Right hindlimb (tissue), 1 donor: ENCODE measurements around the gene ZSCAN9.

Source experiments
- DNase-seq: peaks from one replicate; pipeline ENCODE4 v3.0.0-alpha.2; 2018

Gene ZSCAN9

GRCh38 chr6:28224131-28225055 lies 682 bp upstream of the ZSCAN9 start:
- no peak for DNase-seq

GRCh38 chr6:28226460-28226859 lies 1.4 kb downstream of the ZSCAN9 start:
- DNase-seq: no peak

GRCh38 chr6:28232785-28233184 lies 7.7 kb downstream of the ZSCAN9 start:
- DNase-seq: no peak

GRCh38 chr6:28235912-28236452 lies 10.9 kb downstream of the ZSCAN9 start:
- DNase-seq: no peak

GRCh38 chr6:28239636-28240035 lies 14.6 kb downstream of the ZSCAN9 start:
- DNase-seq: no peak

GRCh38 chr6:28240471-28240870 lies 15.4 kb downstream of the ZSCAN9 start:
- no peak for DNase-seq

- DNase-seq: no peak
These were observed 18.9 kb downstream of the ZSCAN9 start for GRCh38 chr6:28243946-28244345.

- DNase-seq: no peak
These were observed 20.3 kb downstream of the ZSCAN9 start for GRCh38 chr6:28245206-28245941.

GRCh38 chr6:28248916-28249315 lies 23.8 kb downstream of the ZSCAN9 start:
- no peak for DNase-seq

GRCh38 chr6:28250747-28251146 lies 25.7 kb downstream of the ZSCAN9 start:
- no peak for DNase-seq

- DNase-seq: no peak
These were observed 26.6 kb downstream of the ZSCAN9 start for GRCh38 chr6:28251661-28252008.

- DNase-seq: peak; percentile 85
These were observed 27.2 kb downstream of the ZSCAN9 start, which contains the start of gene ZKSCAN4 for GRCh38 chr6:28252009-28252975. TSS of gene ZKSCAN4 (minus strand) at chr6:28252269. CDS start at chr6:28251980, 289 bp downstream.

GRCh38 chr6:28254121-28254519 lies 29.0 kb downstream of the ZSCAN9 start:
- no peak for DNase-seq

GRCh38 chr6:28257042-28257441 lies 32.0 kb downstream of the ZSCAN9 start:
- no peak for DNase-seq

- peak; percentile 83 for DNase-seq
These were observed 34.1 kb downstream of the ZSCAN9 start, which contains the start of gene NKAPL for GRCh38 chr6:28258877-28259777. TSS of gene NKAPL (plus strand) at chr6:28259297. CDS start at chr6:28259372, 75 bp downstream.

GRCh38 chr6:28263922-28264321 lies 38.8 kb downstream of the ZSCAN9 start:
- DNase-seq: no peak

GRCh38 chr6:28264834-28265401 lies 39.8 kb downstream of the ZSCAN9 start:
- no peak for DNase-seq

- DNase-seq: no peak
These were observed 41.5 kb downstream of the ZSCAN9 start for GRCh38 chr6:28266563-28266961.

- peak; percentile 93 for DNase-seq
These were observed 42.1 kb downstream of the ZSCAN9 start, which contains the start of gene ZSCAN26 for GRCh38 chr6:28266962-28267694. TSS of gene ZSCAN26 (plus strand) at chr6:28267143. CDS start at chr6:28271920, 4,777 bp downstream.

GRCh38 chr6:28267695-28268059 lies 42.6 kb downstream of the ZSCAN9 start:
- no peak for DNase-seq
